GM12801 (cell line): ENCODE data around the gene CRACDL.

ENCODE experiments used
- TF ChIP-seq, protein P1 (sequence below): IDR thresholded peaks from one replicate; pipeline ENCODE4 v1.5.1; 2011; ENCODE audit warnings: control low read depth; ENCODE audit not compliant: insufficient read length; ENCODE audit errors: extremely low read depth

Gene CRACDL

DNA sequence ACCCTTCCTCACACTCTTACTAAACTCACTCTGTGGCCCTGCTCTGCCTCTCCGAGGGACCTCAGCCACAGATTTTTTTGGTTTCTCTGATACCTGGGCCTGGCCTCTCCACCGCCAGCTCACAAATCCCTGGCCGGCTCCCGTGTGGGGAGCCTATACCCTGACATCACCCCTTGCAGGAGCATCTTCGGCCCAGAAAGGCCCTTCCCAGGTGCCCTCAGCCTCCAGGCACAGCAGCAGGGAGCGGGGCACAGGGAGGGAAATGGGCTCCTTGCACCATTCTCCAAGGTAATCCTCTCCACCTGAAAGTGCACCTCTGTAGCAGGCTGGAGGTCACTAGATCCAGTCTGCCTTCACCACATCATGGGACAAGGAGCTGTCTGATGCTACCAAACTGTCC lies 43.2 kb downstream of the CRACDL start:
- TF ChIP-seq, protein P1, sequence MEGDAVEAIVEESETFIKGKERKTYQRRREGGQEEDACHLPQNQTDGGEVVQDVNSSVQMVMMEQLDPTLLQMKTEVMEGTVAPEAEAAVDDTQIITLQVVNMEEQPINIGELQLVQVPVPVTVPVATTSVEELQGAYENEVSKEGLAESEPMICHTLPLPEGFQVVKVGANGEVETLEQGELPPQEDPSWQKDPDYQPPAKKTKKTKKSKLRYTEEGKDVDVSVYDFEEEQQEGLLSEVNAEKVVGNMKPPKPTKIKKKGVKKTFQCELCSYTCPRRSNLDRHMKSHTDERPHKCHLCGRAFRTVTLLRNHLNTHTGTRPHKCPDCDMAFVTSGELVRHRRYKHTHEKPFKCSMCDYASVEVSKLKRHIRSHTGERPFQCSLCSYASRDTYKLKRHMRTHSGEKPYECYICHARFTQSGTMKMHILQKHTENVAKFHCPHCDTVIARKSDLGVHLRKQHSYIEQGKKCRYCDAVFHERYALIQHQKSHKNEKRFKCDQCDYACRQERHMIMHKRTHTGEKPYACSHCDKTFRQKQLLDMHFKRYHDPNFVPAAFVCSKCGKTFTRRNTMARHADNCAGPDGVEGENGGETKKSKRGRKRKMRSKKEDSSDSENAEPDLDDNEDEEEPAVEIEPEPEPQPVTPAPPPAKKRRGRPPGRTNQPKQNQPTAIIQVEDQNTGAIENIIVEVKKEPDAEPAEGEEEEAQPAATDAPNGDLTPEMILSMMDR: no peak

DNA sequence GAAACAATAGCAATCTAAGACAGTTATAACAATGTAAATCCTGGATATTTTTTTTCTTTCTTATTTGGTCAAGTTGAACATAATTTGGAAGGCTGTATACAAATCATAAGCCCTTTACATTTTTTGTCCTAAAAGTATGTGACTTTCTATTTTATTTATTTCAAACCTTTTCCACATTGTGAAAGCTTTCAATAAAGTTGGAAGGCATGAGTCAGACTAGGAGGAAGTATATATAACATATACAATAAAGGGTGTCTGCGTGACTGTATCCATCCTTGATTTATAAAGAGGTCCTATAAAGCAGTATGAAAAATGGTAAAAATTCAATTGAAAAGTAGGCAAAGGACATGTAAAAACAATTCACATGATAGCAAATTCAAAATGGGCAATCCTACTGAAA lies 44.4 kb downstream of the CRACDL start:
- TF ChIP-seq, protein P1: no peak

DNA sequence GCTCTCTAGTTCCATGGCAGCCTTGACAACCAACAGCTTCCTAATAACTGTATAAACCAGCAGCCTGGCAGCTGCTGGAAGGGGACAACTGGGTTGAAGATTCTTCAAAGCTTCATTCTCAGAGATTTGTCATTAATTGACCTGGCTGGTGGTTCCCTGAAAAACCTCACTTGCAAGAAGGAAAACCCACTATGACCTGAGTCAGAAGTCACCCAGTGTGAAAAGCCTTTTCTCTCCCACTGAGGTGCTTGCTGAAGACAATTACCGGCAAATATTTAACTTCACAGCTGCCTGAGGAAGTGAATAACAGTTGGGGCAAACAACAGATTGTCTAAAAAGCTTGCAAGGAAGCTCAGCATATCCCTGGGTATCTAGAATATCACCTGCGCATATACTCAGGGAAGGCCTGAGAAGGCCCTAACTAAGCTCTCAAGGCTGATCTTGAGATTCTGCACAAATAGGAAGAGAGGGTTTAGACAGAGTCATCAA lies 49.9 kb downstream of the CRACDL start:
- TF ChIP-seq, protein P1: no peak

DNA sequence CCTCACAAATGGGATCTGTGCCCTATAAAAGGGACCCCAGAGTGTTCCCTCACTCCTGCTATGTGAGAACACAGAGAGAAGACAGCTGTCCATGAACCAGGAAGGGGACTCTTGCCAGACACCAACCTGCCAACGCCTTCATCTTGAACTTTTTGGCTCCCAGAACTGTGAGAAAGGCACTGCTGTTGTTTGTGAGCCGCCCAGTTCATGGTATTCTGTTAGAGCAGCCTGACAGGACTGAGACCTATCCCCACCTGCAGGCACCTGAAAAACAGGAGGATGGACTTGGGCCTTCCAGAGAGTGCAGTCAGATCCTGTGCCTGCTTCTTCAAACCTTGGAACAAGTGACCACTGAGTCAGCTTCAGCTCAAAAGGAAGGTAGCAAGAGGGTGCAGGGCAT lies 51.4 kb downstream of the CRACDL start:
- TF ChIP-seq, protein P1: no peak

DNA sequence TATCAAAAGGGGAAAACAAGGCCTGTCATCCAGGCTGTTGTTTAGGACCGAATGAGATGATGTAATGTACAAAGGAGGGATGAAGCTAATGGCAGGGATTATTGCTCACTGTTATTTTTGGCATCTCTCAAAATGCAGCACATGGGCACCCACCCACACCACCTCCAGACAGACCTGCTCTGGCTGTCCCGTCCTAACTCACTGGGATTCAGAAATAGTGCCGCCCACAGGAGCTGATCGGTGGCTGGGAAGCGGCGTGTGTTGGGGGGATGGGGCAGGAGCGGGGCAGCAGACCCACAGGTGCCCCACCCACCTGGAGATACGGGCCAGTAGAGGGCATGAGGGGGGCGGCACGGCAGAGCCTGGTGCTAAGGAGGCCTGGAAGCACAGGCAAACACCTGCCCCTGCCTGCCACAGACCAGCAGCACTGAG lies 52.2 kb downstream of the CRACDL start:
- TF ChIP-seq, protein P1: no peak

DNA sequence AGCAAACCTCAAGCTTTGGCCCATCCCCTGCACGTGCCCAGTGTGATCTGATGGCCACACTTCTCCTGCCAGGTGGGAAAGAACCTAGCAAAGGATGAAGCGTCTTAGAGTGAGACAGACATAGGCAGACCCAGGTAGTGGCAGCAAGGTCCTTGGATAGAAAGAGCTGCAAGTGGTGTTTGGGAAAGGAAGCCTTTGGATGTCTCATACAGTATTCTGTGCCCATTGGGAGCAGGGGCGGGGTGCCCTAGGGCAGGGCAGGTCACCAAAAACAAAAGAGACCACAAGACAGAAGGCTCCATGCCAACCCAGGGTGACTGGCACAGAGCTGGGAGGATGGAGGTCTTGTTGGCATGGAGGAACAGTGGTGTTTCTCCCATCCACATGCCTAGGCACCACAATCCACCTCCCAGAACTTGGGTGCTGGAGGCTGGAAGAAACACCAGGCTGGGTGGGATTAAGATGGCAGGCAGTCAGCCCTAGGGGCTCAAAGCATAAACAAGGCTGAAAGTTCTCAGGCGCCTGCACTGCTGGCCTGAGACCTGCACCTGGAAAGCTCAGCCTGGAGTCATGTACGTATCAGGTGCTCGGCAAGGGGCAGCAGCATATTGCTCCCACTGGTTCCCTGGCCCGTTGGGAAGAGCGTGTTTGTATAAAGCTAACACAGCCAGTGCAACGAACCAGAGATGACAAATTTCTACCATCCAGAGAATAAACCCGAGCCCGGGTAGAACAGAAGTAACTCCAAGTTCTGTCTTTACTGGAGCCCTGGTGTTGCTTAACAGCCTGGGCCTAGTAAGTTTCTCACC lies 52.9 kb downstream of the CRACDL start:
- TF ChIP-seq, protein P1: no peak

DNA sequence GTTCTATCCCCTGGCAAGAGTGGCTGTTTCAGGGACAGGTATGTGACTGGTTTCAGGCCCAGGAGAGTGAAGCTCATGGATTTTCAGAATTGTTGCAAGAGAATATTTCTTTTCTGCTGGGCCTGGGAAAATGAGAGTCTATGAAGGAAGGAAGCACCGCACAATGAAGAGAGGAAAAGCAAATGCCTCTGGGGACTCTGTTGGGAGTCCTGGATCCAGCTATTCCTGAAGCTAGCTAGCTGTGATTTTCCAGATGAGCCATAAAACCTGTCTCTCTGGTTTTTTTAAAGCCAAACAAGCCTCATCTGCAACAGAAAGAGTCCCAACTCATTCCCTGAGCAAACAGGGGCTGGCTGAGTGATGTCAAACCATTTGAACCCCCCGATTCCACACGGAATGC lies 53.7 kb downstream of the CRACDL start:
- TF ChIP-seq, protein P1: no peak
